GM10266 (cell line): Measurements from ENCODE around the gene DDX20.

Experiments
- DNase-seq: peaks from one replicate; pipeline ENCODE4 v3.0.0; 2012; ENCODE audit errors: extremely low spot score
- CTCF ChIP-seq: IDR thresholded peaks from 2 replicates; pipeline ENCODE4 v1.5.1; 2012; ENCODE audit warnings: mild to moderate bottlenecking, low read depth; ENCODE audit not compliant: control insufficient read depth, insufficient read depth; ENCODE audit errors: missing control alignments

DDX20 gene

GRCh38 chr1:111727056-111727455 is 28.6 kb upstream of the DDX20 start:
- no peak for TF ChIP-seq CTCF
- no peak for DNase-seq

- no peak for TF ChIP-seq CTCF
- no peak for DNase-seq
Observed at GRCh38 chr1:111729271-111729921, 26.3 kb upstream of the DDX20 start.

- TF ChIP-seq CTCF: no peak
- no peak for DNase-seq
Observed at GRCh38 chr1:111729946-111730681, 25.6 kb upstream of the DDX20 start.

- TF ChIP-seq CTCF: no peak
- no peak for DNase-seq
Observed at GRCh38 chr1:111730706-111731105, 25.0 kb upstream of the DDX20 start.

GRCh38 chr1:111731956-111732355 is 23.7 kb upstream of the DDX20 start:
- TF ChIP-seq CTCF: no peak
- no peak for DNase-seq

GRCh38 chr1:111732718-111733117 is 23.0 kb upstream of the DDX20 start:
- TF ChIP-seq CTCF: no peak
- no peak for DNase-seq
